GM12891 (cell line): ENCODE data around the gene ZNF20.

Source experiments
- PAX5 ChIP-seq: IDR thresholded peaks from 2 replicates; pipeline ENCODE4 v1.6.1; 2011; ENCODE audit warnings: low read length, moderate library complexity, mild to moderate bottlenecking; ENCODE audit not compliant: insufficient read depth, severe bottlenecking
- POLR2A ChIP-seq: IDR thresholded peaks from 2 replicates; pipeline ENCODE4 v1.6.1; 2011; ENCODE audit warnings: low read depth, low read length, control low read depth
- POLR2AphosphoS5 ChIP-seq: IDR thresholded peaks from 2 replicates; pipeline ENCODE4 v1.6.1; 2011; ENCODE audit warnings: low read depth, low read length, control low read depth
- POU2F2 ChIP-seq: IDR thresholded peaks from 2 replicates; pipeline ENCODE4 v1.6.1; 2011; ENCODE audit warnings: low read depth, mild to moderate bottlenecking, control low read depth, low read length, moderate library complexity
- SPI1 ChIP-seq: IDR thresholded peaks from 2 replicates; pipeline ENCODE4 v1.6.1; 2011; ENCODE audit warnings: low read depth, low read length, control low read depth
- TAF1 ChIP-seq: IDR thresholded peaks from 2 replicates; pipeline ENCODE4 v1.6.1; 2011; ENCODE audit warnings: low read depth, low read length, control low read depth

- TF ChIP-seq SPI1 (no peak), POLR2A (no peak), TAF1 (no peak), POLR2AphosphoS5 (no peak), POU2F2 (no peak), PAX5 (no peak)
These were observed 22.8 kb downstream of the ZNF20 start for GRCh38 chr19:12117201-12117970.
